GM12878 (cell line): ENCODE data around the gene SMG9.

Source experiments
- ASH2L ChIP-seq: fragments of 300-600, 200-600 bp; sonication (generic); IDR thresholded peaks from 2 replicates; pipeline ENCODE4 v1.6.1; 2017; ENCODE audit warnings: low read depth, mild to moderate bottlenecking, borderline replicate concordance
- CHD2 ChIP-seq: IDR thresholded peaks from 2 replicates; pipeline ENCODE4 v1.6.1; 2011; ENCODE audit warnings: low read depth, low read length, improper control_type of control experiment, borderline replicate concordance
- CTCF ChIP-seq, 3 experiments: IDR thresholded peaks in 2 of 3; conservative IDR thresholded peaks in 1 of 3; 2 replicates each; pipeline ENCODE4 v1.5.1; 2011; ENCODE audit warnings: low read depth in 3 of 3, low read length in 3 of 3, mild to moderate bottlenecking in 3 of 3, control low read depth in 2 of 3, moderate library complexity in 2 of 3, inconsistent platforms in 1 of 3, mixed read lengths in 1 of 3; ENCODE audit not compliant: control insufficient read depth in 2 of 3, insufficient read depth in 1 of 3; ENCODE audit errors: extremely low read depth in 1 of 3
- JUND ChIP-seq: IDR thresholded peaks from 2 replicates; pipeline ENCODE4 v1.6.1; 2012; ENCODE audit warnings: low read depth, mild to moderate bottlenecking, low read length, improper control_type of control experiment, moderate library complexity
- MTA2 ChIP-seq: fragments of 450-650 bp; IDR thresholded peaks from 2 replicates; pipeline ENCODE4 v1.6.1; 2016; ENCODE audit warnings: low read depth, mild to moderate bottlenecking, moderate library complexity
- POLR2A ChIP-seq: IDR thresholded peaks from 2 replicates; pipeline ENCODE4 v1.6.1; 2011; ENCODE audit warnings: low read depth, mild to moderate bottlenecking, low read length

GRCh38 chr19:43699506-43700394 is 55.0 kb downstream of the SMG9 start:
- TF ChIP-seq JUND = no peak
- TF ChIP-seq MTA2 = no peak
- TF ChIP-seq POLR2A = no peak
- TF ChIP-seq ASH2L = no peak
- no peak for TF ChIP-seq CTCF (IDR thresholded peaks at IDR 0.05 in 2 of 3, conservative IDR thresholded peaks at IDR 0.05 in 1 of 3; ENCODE audit: control insufficient read depth in 2 of 3, extremely low read depth in 1 of 3, insufficient read depth in 1 of 3, low read depth in 3 of 3, low read length in 3 of 3)
- no peak for TF ChIP-seq CHD2
